H1 (cell line): ENCODE data around the gene OR4K14. TPM values are rescaled to one million over a fixed set of nuclear protein-coding genes. Genes with fewer than 3 reads are reported as not detected.

Experiments used
- CTCF ChIA-PET: fragments of 300-600 bp; sonication (Branson Sonifier 250); formaldehyde crosslinking; loops from one replicate; lab custom pipeline; 2021; ENCODE audit not compliant: partially characterized antibody; lab: Charles Lee
- POLR2A ChIA-PET: fragments of 300-600 bp; sonication (Branson Sonifier 250); formaldehyde crosslinking; loops from one replicate; lab custom pipeline; 2021; ENCODE audit warnings: inconsistent platforms; ENCODE audit not compliant: partially characterized antibody; lab: Charles Lee
- DNase-seq, 2 experiments: peaks; one replicate each; pipeline versions ENCODE4 v3.0.0 to v3.0.0-alpha.2; 2010 to 2022; ENCODE audit warnings: low spot score in 2 of 2, low read depth in 1 of 2, mixed read lengths in 1 of 2
- FAIRE-seq: peaks from 2 replicates; lab custom pipeline; 2011; peaks lifted over from hg19 to GRCh38; lab: Jason Lieb, UNC
- H2AFZ ChIP-seq: 2 replicates; pipeline ENCODE4 v1.8.1; 2012; ENCODE audit warnings: low read length, inconsistent platforms
- H2AK5ac ChIP-seq: 2 replicates; pipeline ENCODE4 v1.6.1; 2013; ENCODE audit warnings: low read depth, low read length
- H2BK120ac ChIP-seq: replicated peaks from 2 replicates; pipeline ENCODE3; 2013; ENCODE audit warnings: low read depth, low read length, inconsistent platforms
- H2BK12ac ChIP-seq: 2 replicates; pipeline ENCODE4 v1.6.1; 2013; ENCODE audit warnings: low read depth, low read length
- H2BK15ac ChIP-seq: 2 replicates; pipeline ENCODE4 v1.6.1; 2013; ENCODE audit warnings: low read length
- H2BK20ac ChIP-seq: 2 replicates; pipeline ENCODE4 v1.6.1; 2013; ENCODE audit warnings: low read length
- H2BK5ac ChIP-seq: 2 replicates; pipeline ENCODE4 v1.6.1; 2013; ENCODE audit warnings: low read depth, low read length
- H3K14ac ChIP-seq: 2 replicates; pipeline ENCODE4 v1.6.1; 2013; ENCODE audit warnings: inconsistent platforms; ENCODE audit not compliant: insufficient read length
- H3K18ac ChIP-seq: 2 replicates; pipeline ENCODE4 v1.6.1; 2013; ENCODE audit warnings: low read length; ENCODE audit errors: extremely low read depth
- H3K23ac ChIP-seq: 2 replicates; pipeline ENCODE4 v1.6.1; 2013; ENCODE audit warnings: inconsistent platforms; ENCODE audit not compliant: insufficient read length
- H3K23me2 ChIP-seq: 2 replicates; pipeline ENCODE4 v1.6.1; 2013; ENCODE audit warnings: low read depth, low read length
- H3K27ac ChIP-seq: 2 replicates; pipeline ENCODE4 v1.6.1; 2011; ENCODE audit warnings: low read depth, low read length, inconsistent platforms
- H3K27me3 ChIP-seq, 4 experiments: replicated peaks in 1 of 4; 1 replicate in 1 of 4; 2 replicates in 3 of 4; pipeline versions ENCODE4 v1.6.1 to v1.8.1; 2011 to 2013; ENCODE audit warnings: low read length in 3 of 4, mild to moderate bottlenecking in 3 of 4, inconsistent platforms in 2 of 4, mixed read lengths in 2 of 4, moderate library complexity in 1 of 4; ENCODE audit not compliant: control insufficient read depth in 3 of 4, insufficient read depth in 3 of 4; ENCODE audit errors: extremely low read depth in 1 of 4
- H3K36me3 ChIP-seq, 4 experiments: 2 replicates each; pipeline versions ENCODE4 v1.6.1 to v1.8.1; 2011 to 2013; ENCODE audit warnings: mild to moderate bottlenecking in 4 of 4, low read length in 3 of 4, moderate library complexity in 2 of 4, control low read depth in 1 of 4, inconsistent platforms in 1 of 4; ENCODE audit not compliant: insufficient read depth in 4 of 4, control insufficient read depth in 2 of 4
- H3K4ac ChIP-seq: replicated peaks from 2 replicates; pipeline ENCODE3; 2013; ENCODE audit warnings: low read length, low read depth, mixed read lengths, inconsistent platforms; ENCODE audit not compliant: insufficient read length
- H3K4me1 ChIP-seq, 4 experiments: replicated peaks in 1 of 4; 1 replicate in 1 of 4; 2 replicates in 3 of 4; pipeline versions ENCODE4 v1.6.1 to v1.8.1; 2011 to 2013; ENCODE audit warnings: low read length in 3 of 4, inconsistent platforms in 2 of 4, mixed read lengths in 1 of 4; ENCODE audit not compliant: insufficient read depth in 4 of 4, control insufficient read depth in 3 of 4
- H3K4me2 ChIP-seq, 2 experiments: 2 replicates each; pipeline versions ENCODE4 v1.6.1 to v1.8.1; 2011 to 2013; ENCODE audit warnings: low read depth in 2 of 2, low read length in 2 of 2, control low read depth in 1 of 2, inconsistent platforms in 1 of 2, mild to moderate bottlenecking in 1 of 2; ENCODE audit not compliant: insufficient read depth in 1 of 2
- H3K4me3 ChIP-seq, 4 experiments: fragments of 200-600, 300-600 bp in 1 of 4; sonication (generic), shearing (Covaris generic), sonication (Bioruptor Twin) in 1 of 4; 2 replicates each; pipeline versions ENCODE4 v1.5.1 to v1.8.1; 2011 to 2016; ENCODE audit warnings: low read length in 4 of 4, low read depth in 3 of 4, control low read depth in 2 of 4, inconsistent platforms in 2 of 4, mild to moderate bottlenecking in 2 of 4, mixed read lengths in 1 of 4, moderate library complexity in 1 of 4; ENCODE audit not compliant: insufficient read depth in 2 of 4; ENCODE audit errors: extremely low read depth in 1 of 4
- H3K56ac ChIP-seq: replicated peaks from 2 replicates; pipeline ENCODE3; 2013; ENCODE audit warnings: low read depth, mild to moderate bottlenecking, mixed read lengths, low read length, inconsistent platforms; ENCODE audit not compliant: insufficient read length
- H3K79me1 ChIP-seq: 2 replicates; pipeline ENCODE4 v1.6.1; 2013; ENCODE audit warnings: low read depth, low read length, control low read depth
- H3K79me2 ChIP-seq, 2 experiments: 2 replicates each; pipeline versions ENCODE4 v1.6.1 to v1.8.1; 2012 to 2013; ENCODE audit warnings: low read length in 2 of 2, mild to moderate bottlenecking in 2 of 2, inconsistent platforms in 1 of 2; ENCODE audit not compliant: insufficient read depth in 2 of 2, control insufficient read depth in 1 of 2
- H3K9ac ChIP-seq, 4 experiments: replicated peaks in 1 of 4; 1 replicate in 1 of 4; 2 replicates in 3 of 4; pipeline versions ENCODE4 v1.6.1 to v1.8.1; 2011 to 2013; ENCODE audit warnings: low read depth in 3 of 4, low read length in 3 of 4, control low read depth in 2 of 4, mild to moderate bottlenecking in 2 of 4, moderate library complexity in 2 of 4, inconsistent platforms in 1 of 4; ENCODE audit errors: extremely low read depth in 1 of 4
- H3K9me3 ChIP-seq, 2 experiments: 2 replicates each; pipeline versions ENCODE4 v1.6.1 to v1.8.1; 2012 to 2013; ENCODE audit warnings: mild to moderate bottlenecking in 2 of 2, moderate library complexity in 2 of 2, control low read depth in 1 of 2, inconsistent platforms in 1 of 2, low read depth in 1 of 2, low read length in 1 of 2, mixed read lengths in 1 of 2; ENCODE audit not compliant: insufficient read depth in 2 of 2
- H4K20me1 ChIP-seq, 2 experiments: replicated peaks in 1 of 2; 2 replicates each; pipeline versions ENCODE3 to v1.8.1; 2011 to 2013; ENCODE audit warnings: inconsistent platforms in 2 of 2, low read length in 2 of 2, mild to moderate bottlenecking in 1 of 2; ENCODE audit not compliant: insufficient read depth in 2 of 2, control insufficient read depth in 1 of 2
- H4K5ac ChIP-seq: 2 replicates; pipeline ENCODE4 v1.6.1; 2013; ENCODE audit warnings: low read length, low read depth, mixed read lengths, inconsistent platforms; ENCODE audit not compliant: insufficient read length
- H4K8ac ChIP-seq: 2 replicates; pipeline ENCODE4 v1.8.0; 2013; ENCODE audit warnings: mild to moderate bottlenecking, moderate library complexity, low read length, inconsistent platforms; ENCODE audit not compliant: insufficient read depth; ENCODE audit errors: extremely low read depth
- H4K91ac ChIP-seq: replicated peaks from 2 replicates; pipeline ENCODE3; 2013; ENCODE audit warnings: low read length, mixed read lengths, inconsistent platforms; ENCODE audit not compliant: insufficient read length
- ASH2L ChIP-seq: fragments of 200-600, 300-600 bp; sonication (generic); IDR thresholded peaks from one replicate; pipeline ENCODE4 v1.7.1; 2017; ENCODE audit warnings: low read length
- BACH1 ChIP-seq: IDR thresholded peaks from 2 replicates; pipeline ENCODE4 v1.6.1; 2012; ENCODE audit warnings: low read length, improper control_type of control experiment
- CREB1 ChIP-seq: IDR thresholded peaks from 2 replicates; pipeline ENCODE4 v1.6.1; 2012; ENCODE audit warnings: inconsistent platforms
- EZH2 ChIP-seq: fragments of 200-600 bp; sonication (generic); IDR thresholded peaks from 2 replicates; pipeline ENCODE4 v1.7.1; 2012; ENCODE audit warnings: low read depth, mild to moderate bottlenecking, moderate library complexity, low read length, inconsistent platforms; ENCODE audit not compliant: severe bottlenecking
- RBBP5 ChIP-seq: IDR thresholded peaks from 2 replicates; pipeline ENCODE4 v1.7.1; 2012; ENCODE audit warnings: low read depth, mild to moderate bottlenecking, inconsistent platforms, low read length, moderate library complexity, borderline replicate concordance
- SAP30 ChIP-seq: fragments of 300-600 bp; sonication (generic); IDR thresholded peaks from 2 replicates; pipeline ENCODE4 v1.7.1; 2012; ENCODE audit warnings: low read length, moderate library complexity, mild to moderate bottlenecking, inconsistent platforms; ENCODE audit not compliant: insufficient read depth, insufficient replicate concordance
- SIN3A ChIP-seq, 2 experiments: IDR thresholded peaks in 1 of 2; conservative IDR thresholded peaks in 1 of 2; 2 replicates each; pipeline ENCODE4 v1.6.1; 2011 to 2012; ENCODE audit warnings: low read length in 2 of 2, improper control_type of control experiment in 1 of 2, low read depth in 1 of 2, mild to moderate bottlenecking in 1 of 2
- SIRT6 ChIP-seq: IDR thresholded peaks from one replicate; pipeline ENCODE4 v1.7.1; 2012; ENCODE audit warnings: low read length, inconsistent platforms
- SIX5 ChIP-seq: IDR thresholded peaks from 2 replicates; pipeline ENCODE4 v1.6.1; 2011; ENCODE audit warnings: mild to moderate bottlenecking, low read depth, low read length
- TEAD4 ChIP-seq: IDR thresholded peaks from 2 replicates; pipeline ENCODE4 v1.6.1; 2012; ENCODE audit warnings: low read depth, low read length, inconsistent platforms, mixed read lengths
- polyA plus RNA-seq, 7 experiments: library from polyadenylated mRNA; depleted of rRNA in 3 of 7; stranded (reverse) in 5 of 7; unstranded in 2 of 7; fragments of >200 nt in 5 of 7; fragments of 200-250 nt in 2 of 7; gene quantifications; 1 replicate in 5 of 7; 2 replicates in 1 of 7; 4 replicates in 1 of 7; pipeline versions ENCODE4 v1.2.1 to v1.2.3, GENCODE V29; 2011 to 2013; ENCODE audit warnings: missing spikeins in 2 of 7, mixed read lengths in 2 of 7
- total RNA-seq: library from RNA; stranded (reverse); fragmentation: NEBNext Ultra II Directional; extraction: Animal tissue kit (Norgen Biotek cat#: 25700); gene quantifications from 2 replicates; pipeline ENCODE4 v1.2.1, GENCODE V29; 2021
- TF ChIP-seq, protein P1 (sequence below): IDR thresholded peaks from 2 replicates; pipeline ENCODE4 v1.6.1; 2011; ENCODE audit warnings: low read length, improper control_type of control experiment
- TF ChIP-seq, protein P2 (sequence below), 3 experiments: IDR thresholded peaks; 1 replicate in 2 of 3; 2 replicates in 1 of 3; pipeline versions ENCODE4 v1.5.1 to v1.6.1; 2011; ENCODE audit warnings: low read length in 3 of 3, mild to moderate bottlenecking in 3 of 3, inconsistent platforms in 2 of 3, low read depth in 1 of 3, moderate library complexity in 1 of 3; ENCODE audit not compliant: insufficient read depth in 1 of 3; ENCODE audit errors: control extremely low read depth in 1 of 3

Gene OR4K14
- total and polyA plus RNA-seq, 2 of the 8 experiments (the other 6 are each of a cell fraction or from before 2014, with no cell fraction given): not detected

DNA sequence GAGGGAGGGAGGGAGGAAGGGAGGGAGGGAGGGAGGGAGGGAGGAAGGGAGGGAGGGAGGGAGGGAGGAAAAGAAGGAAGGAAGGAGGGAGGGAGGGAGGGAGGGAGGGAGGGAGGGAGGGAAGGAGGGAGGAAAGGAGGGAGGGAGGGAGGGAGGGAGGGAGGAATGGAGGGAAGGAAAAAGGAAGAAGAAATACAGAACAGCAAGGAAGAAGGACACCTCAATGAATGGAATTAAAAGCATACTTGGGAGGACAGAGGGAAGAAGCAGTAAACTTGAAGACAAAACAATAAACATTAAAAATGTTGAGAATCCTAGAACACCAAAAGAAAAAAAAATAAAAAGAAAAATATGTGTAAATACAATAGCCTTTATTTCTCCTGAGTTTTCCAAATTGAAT lies 11.0 kb downstream of the OR4K14 start:
- Histone ChIP-seq H2BK15ac (no peak overlapping the region), H2AFZ (no peak overlapping the region), H3K14ac (no peak overlapping the region), H4K5ac (no peak overlapping the region), H3K23ac (no peak overlapping the region), H3K27ac (no peak overlapping the region), H2BK12ac (no peak overlapping the region), H3K27me3 (no peaks in the 10 kb centered on the region), H3K36me3 (no peaks in the 10 kb centered on the region; a peak in 1 of 8 replicates), H3K23me2 (no peaks in the 10 kb centered on the region), H3K4me2 (no peak overlapping the region), H2AK5ac (no peak overlapping the region), H3K56ac (no peak overlapping the region), H4K91ac (no peak overlapping the region), H2BK120ac (no peak overlapping the region), H2BK5ac (no peak overlapping the region), H3K4me1 (no peaks in the 10 kb centered on the region), H2BK20ac (no peak overlapping the region), H3K9me3 (peaks cover 25 to 43% of the 10 kb centered on the region in 2 experiments), H4K20me1 (no peaks in the 10 kb centered on the region), H3K4me3 (no peak overlapping the region), H3K9ac (no peak overlapping the region), H4K8ac (no peak overlapping the region), H3K79me1 (no peaks in the 10 kb centered on the region), H3K79me2 (no peaks in the 10 kb centered on the region), H3K4ac (no peak overlapping the region), H3K18ac (no peak overlapping the region)
- POLR2A ChIA-PET: no interaction called here
- TF ChIP-seq SIRT6 (no peak), BACH1 (no peak), ASH2L (no peak), RBBP5 (no peak), TEAD4 (no peak), SIN3A (conservative IDR thresholded peaks at IDR 0.05 in 1 of 2, IDR thresholded peaks at IDR 0.05 in 1 of 2; ENCODE audit: low read depth in 1 of 2, low read length in 2 of 2) (no peak), SIX5 (no peak), SAP30 (no peak), EZH2 (no peak), CREB1 (no peak)
- TF ChIP-seq, protein P1, sequence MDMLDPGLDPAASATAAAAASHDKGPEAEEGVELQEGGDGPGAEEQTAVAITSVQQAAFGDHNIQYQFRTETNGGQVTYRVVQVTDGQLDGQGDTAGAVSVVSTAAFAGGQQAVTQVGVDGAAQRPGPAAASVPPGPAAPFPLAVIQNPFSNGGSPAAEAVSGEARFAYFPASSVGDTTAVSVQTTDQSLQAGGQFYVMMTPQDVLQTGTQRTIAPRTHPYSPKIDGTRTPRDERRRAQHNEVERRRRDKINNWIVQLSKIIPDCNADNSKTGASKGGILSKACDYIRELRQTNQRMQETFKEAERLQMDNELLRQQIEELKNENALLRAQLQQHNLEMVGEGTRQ: no peak
- TF ChIP-seq, protein P2, sequence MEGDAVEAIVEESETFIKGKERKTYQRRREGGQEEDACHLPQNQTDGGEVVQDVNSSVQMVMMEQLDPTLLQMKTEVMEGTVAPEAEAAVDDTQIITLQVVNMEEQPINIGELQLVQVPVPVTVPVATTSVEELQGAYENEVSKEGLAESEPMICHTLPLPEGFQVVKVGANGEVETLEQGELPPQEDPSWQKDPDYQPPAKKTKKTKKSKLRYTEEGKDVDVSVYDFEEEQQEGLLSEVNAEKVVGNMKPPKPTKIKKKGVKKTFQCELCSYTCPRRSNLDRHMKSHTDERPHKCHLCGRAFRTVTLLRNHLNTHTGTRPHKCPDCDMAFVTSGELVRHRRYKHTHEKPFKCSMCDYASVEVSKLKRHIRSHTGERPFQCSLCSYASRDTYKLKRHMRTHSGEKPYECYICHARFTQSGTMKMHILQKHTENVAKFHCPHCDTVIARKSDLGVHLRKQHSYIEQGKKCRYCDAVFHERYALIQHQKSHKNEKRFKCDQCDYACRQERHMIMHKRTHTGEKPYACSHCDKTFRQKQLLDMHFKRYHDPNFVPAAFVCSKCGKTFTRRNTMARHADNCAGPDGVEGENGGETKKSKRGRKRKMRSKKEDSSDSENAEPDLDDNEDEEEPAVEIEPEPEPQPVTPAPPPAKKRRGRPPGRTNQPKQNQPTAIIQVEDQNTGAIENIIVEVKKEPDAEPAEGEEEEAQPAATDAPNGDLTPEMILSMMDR (IDR thresholded peaks at IDR 0.05; ENCODE audit: control extremely low read depth in 1 of 3, insufficient read depth in 1 of 3, low read depth in 1 of 3, low read length in 3 of 3): no peak
- CTCF ChIA-PET: no interaction called here
- FAIRE-seq: no peak
- DNase-seq: no peak
